Measurements from ENCODE around the gene HIVEP3.

Gene HIVEP3

GRCh38 chr1:41887365-41887764, 31.4 kb downstream of the HIVEP3 start:
- TF ChIP-seq POLR2AphosphoS5 (IDR thresholded peaks at IDR 0.05; ENCODE audit: borderline replicate concordance, low read depth, low read length) = no peak
- TF ChIP-seq EZH2 (IDR thresholded peaks at IDR 0.05) = no peak
- TF ChIP-seq FOXP2 (optimal IDR thresholded peaks at IDR 0.05; ENCODE audit: control extremely low read depth, extremely low read length, insufficient read depth) = no peak
- DNase-seq (ENCODE audit: low read depth, low spot score) = no peak
- Histone ChIP-seq H3K36me3 (ENCODE audit: insufficient read depth, low read length) (no peaks in the 10 kb centered on the region), H3K9me3 (ENCODE audit: low read depth, low read length) (no peaks in the 10 kb centered on the region), H3K27ac (no peak overlapping the region), H3K4me3 (no peak overlapping the region), H3K9ac (ENCODE audit: insufficient read length) (no peak overlapping the region)

- Histone ChIP-seq H3K9ac (ENCODE audit: insufficient read length) (no peak overlapping the region), H3K4me3 (no peak overlapping the region), H3K9me3 (ENCODE audit: low read depth, low read length) (no peaks in the 10 kb centered on the region), H3K36me3 (ENCODE audit: insufficient read depth, low read length) (no peaks in the 10 kb centered on the region), H3K27ac (no peak overlapping the region)
- DNase-seq (ENCODE audit: low read depth, low spot score) = no peak
- TF ChIP-seq POLR2AphosphoS5 (IDR thresholded peaks at IDR 0.05; ENCODE audit: borderline replicate concordance, low read depth, low read length) (no peak), EZH2 (IDR thresholded peaks at IDR 0.05) (no peak), FOXP2 (optimal IDR thresholded peaks at IDR 0.05; ENCODE audit: control extremely low read depth, extremely low read length, insufficient read depth) (no peak)
These were observed 34.2 kb downstream of the HIVEP3 start for GRCh38 chr1:41884256-41885230.

GRCh38 chr1:41883507-41883906, 35.2 kb downstream of the HIVEP3 start:
- Histone ChIP-seq H3K4me3 (no peak overlapping the region), H3K36me3 (ENCODE audit: insufficient read depth, low read length) (no peaks in the 10 kb centered on the region), H3K9me3 (ENCODE audit: low read depth, low read length) (no peaks in the 10 kb centered on the region), H3K9ac (ENCODE audit: insufficient read length) (no peak overlapping the region), H3K27ac (no peak overlapping the region)
- DNase-seq (ENCODE audit: low read depth, low spot score) = no peak
- no peak for TF ChIP-seq POLR2AphosphoS5 (IDR thresholded peaks at IDR 0.05; ENCODE audit: borderline replicate concordance, low read depth, low read length)
- no peak for TF ChIP-seq FOXP2 (optimal IDR thresholded peaks at IDR 0.05; ENCODE audit: control extremely low read depth, extremely low read length, insufficient read depth)
- TF ChIP-seq EZH2 (IDR thresholded peaks at IDR 0.05) = no peak

- no peak for DNase-seq (ENCODE audit: low read depth, low spot score)
- Histone ChIP-seq H3K36me3 (ENCODE audit: insufficient read depth, low read length) (no peaks in the 10 kb centered on the region), H3K27ac (no peak overlapping the region), H3K9ac (ENCODE audit: insufficient read length) (no peak overlapping the region), H3K9me3 (ENCODE audit: low read depth, low read length) (no peaks in the 10 kb centered on the region), H3K4me3 (no peak overlapping the region)
- TF ChIP-seq POLR2AphosphoS5 (IDR thresholded peaks at IDR 0.05; ENCODE audit: borderline replicate concordance, low read depth, low read length) = no peak
- no peak for TF ChIP-seq EZH2 (IDR thresholded peaks at IDR 0.05)
- TF ChIP-seq FOXP2 (optimal IDR thresholded peaks at IDR 0.05; ENCODE audit: control extremely low read depth, extremely low read length, insufficient read depth) = no peak
These were observed 36.2 kb downstream of the HIVEP3 start for GRCh38 chr1:41882486-41882885.

- Histone ChIP-seq H3K4me3 (no peak overlapping the region), H3K27ac (no peak overlapping the region), H3K9me3 (ENCODE audit: low read depth, low read length) (no peaks in the 10 kb centered on the region), H3K9ac (ENCODE audit: insufficient read length) (no peak overlapping the region), H3K36me3 (ENCODE audit: insufficient read depth, low read length) (no peaks in the 10 kb centered on the region)
- DNase-seq (ENCODE audit: low read depth, low spot score) = no peak
- no peak for TF ChIP-seq FOXP2 (optimal IDR thresholded peaks at IDR 0.05; ENCODE audit: control extremely low read depth, extremely low read length, insufficient read depth)
- no peak for TF ChIP-seq EZH2 (IDR thresholded peaks at IDR 0.05)
- no peak for TF ChIP-seq POLR2AphosphoS5 (IDR thresholded peaks at IDR 0.05; ENCODE audit: borderline replicate concordance, low read depth, low read length)
These were observed 36.6 kb downstream of the HIVEP3 start for GRCh38 chr1:41882068-41882477.

- H3K27ac ChIP-seq = no peak overlapping the region
- H3K4me3 ChIP-seq = no peak overlapping the region
- DNase-seq (ENCODE audit: low read depth, low spot score) = no peak
- no peaks in the 10 kb centered on the region for H3K9me3 ChIP-seq (ENCODE audit: low read depth, low read length)
- TF ChIP-seq FOXP2 (optimal IDR thresholded peaks at IDR 0.05; ENCODE audit: control extremely low read depth, extremely low read length, insufficient read depth) (no peak), EZH2 (IDR thresholded peaks at IDR 0.05) (no peak), POLR2AphosphoS5 (IDR thresholded peaks at IDR 0.05; ENCODE audit: borderline replicate concordance, low read depth, low read length) (no peak)
- H3K36me3 ChIP-seq (ENCODE audit: insufficient read depth, low read length) = no peaks in the 10 kb centered on the region
- no peak overlapping the region for H3K9ac ChIP-seq (ENCODE audit: insufficient read length)
These were observed 37.5 kb downstream of the HIVEP3 start for GRCh38 chr1:41880950-41881885.

GRCh38 chr1:41880261-41880660, 38.5 kb downstream of the HIVEP3 start:
- H3K36me3 ChIP-seq (ENCODE audit: insufficient read depth, low read length) = no peaks in the 10 kb centered on the region
- no peak for TF ChIP-seq FOXP2 (optimal IDR thresholded peaks at IDR 0.05; ENCODE audit: control extremely low read depth, extremely low read length, insufficient read depth)
- no peak overlapping the region for H3K9ac ChIP-seq (ENCODE audit: insufficient read length)
- no peak for DNase-seq (ENCODE audit: low read depth, low spot score)
- H3K4me3 ChIP-seq = no peak overlapping the region
- no peaks in the 10 kb centered on the region for H3K9me3 ChIP-seq (ENCODE audit: low read depth, low read length)
- H3K27ac ChIP-seq = no peak overlapping the region

GRCh38 chr1:41879617-41880016, 39.1 kb downstream of the HIVEP3 start:
- Histone ChIP-seq H3K27ac (no peak overlapping the region), H3K4me3 (no peak overlapping the region), H3K36me3 (ENCODE audit: insufficient read depth, low read length) (no peaks in the 10 kb centered on the region), H3K9ac (ENCODE audit: insufficient read length) (no peak overlapping the region), H3K9me3 (ENCODE audit: low read depth, low read length) (no peaks in the 10 kb centered on the region)
- TF ChIP-seq POLR2AphosphoS5 (IDR thresholded peaks at IDR 0.05; ENCODE audit: borderline replicate concordance, low read depth, low read length) = no peak
- TF ChIP-seq EZH2 (IDR thresholded peaks at IDR 0.05) = no peak
- TF ChIP-seq FOXP2 (optimal IDR thresholded peaks at IDR 0.05; ENCODE audit: control extremely low read depth, extremely low read length, insufficient read depth) = no peak
- no peak for DNase-seq (ENCODE audit: low read depth, low spot score)
